ENCODE measurements around the gene DTYMK. TPM values are rescaled to one million over a fixed set of nuclear protein-coding genes. Genes with fewer than 3 reads are reported as not detected.

The DTYMK gene
- total RNA-seq, 1 experiment from 2014 or later, result 52.0 TPM

GRCh38 chr2:241655516-241656189 lies 31.0 kb downstream of the DTYMK start:
- no peak for DNase-seq (ENCODE audit: low spot score)
- in situ Hi-C loops (cut with HindIII; ENCODE audit: low sequenced_read_pairs), result no loop called here

- DNase-seq (ENCODE audit: low spot score), result no peak
- in situ Hi-C loops (cut with HindIII; ENCODE audit: low sequenced_read_pairs), result no loop called here
Observed at GRCh38 chr2:241654551-241654950, 32.1 kb downstream of the DTYMK start.

- in situ Hi-C loops (cut with HindIII; ENCODE audit: low sequenced_read_pairs), result no loop called here
- DNase-seq (ENCODE audit: low spot score), result no peak
Observed at GRCh38 chr2:241653210-241653750, 33.3 kb downstream of the DTYMK start.

GRCh38 chr2:241652722-241653121 lies 33.9 kb downstream of the DTYMK start:
- no peak for DNase-seq (ENCODE audit: low spot score)
- in situ Hi-C loops (cut with HindIII; ENCODE audit: low sequenced_read_pairs), result no loop called here

- in situ Hi-C loops (cut with HindIII; ENCODE audit: low sequenced_read_pairs), result no loop called here
- DNase-seq (ENCODE audit: low spot score), result no peak
Observed at GRCh38 chr2:241652142-241652541, 34.5 kb downstream of the DTYMK start.

GRCh38 chr2:241649927-241650326 lies 36.7 kb downstream of the DTYMK start:
- in situ Hi-C loops (cut with HindIII; ENCODE audit: low sequenced_read_pairs), result no loop called here
- no peak for DNase-seq (ENCODE audit: low spot score)

- DNase-seq (ENCODE audit: low spot score), result peak; percentile 44
- in situ Hi-C loops (cut with HindIII; ENCODE audit: low sequenced_read_pairs), result no loop called here
Observed at GRCh38 chr2:241649404-241649803, 37.2 kb downstream of the DTYMK start.

GRCh38 chr2:241648453-241648852 lies 38.2 kb downstream of the DTYMK start:
- in situ Hi-C loops (cut with HindIII; ENCODE audit: low sequenced_read_pairs), result no loop called here
- no peak for DNase-seq (ENCODE audit: low spot score)

GRCh38 chr2:241645915-241646645 lies 40.5 kb downstream of the DTYMK start:
- DNase-seq (ENCODE audit: low spot score), result no peak
- in situ Hi-C loops (cut with HindIII; ENCODE audit: low sequenced_read_pairs), result no loop called here

- in situ Hi-C loops (cut with HindIII; ENCODE audit: low sequenced_read_pairs), result no loop called here
- no peak for DNase-seq (ENCODE audit: low spot score)
Observed at GRCh38 chr2:241645056-241645914, 41.3 kb downstream of the DTYMK start.

GRCh38 chr2:241641631-241642030 lies 45.0 kb downstream of the DTYMK start:
- DNase-seq (ENCODE audit: low spot score), result no peak
- in situ Hi-C loops (cut with HindIII; ENCODE audit: low sequenced_read_pairs), result no loop called here

- no peak for DNase-seq (ENCODE audit: low spot score)
- in situ Hi-C loops (cut with HindIII; ENCODE audit: low sequenced_read_pairs), result no loop called here
Observed at GRCh38 chr2:241640165-241640795, 46.3 kb downstream of the DTYMK start.

GRCh38 chr2:241639385-241639784 lies 47.2 kb downstream of the DTYMK start:
- in situ Hi-C loops (cut with HindIII; ENCODE audit: low sequenced_read_pairs), result no loop called here
- DNase-seq (ENCODE audit: low spot score), result no peak

GRCh38 chr2:241638940-241639339 lies 47.7 kb downstream of the DTYMK start:
- in situ Hi-C loops (cut with HindIII; ENCODE audit: low sequenced_read_pairs), result no loop called here
- DNase-seq (ENCODE audit: low spot score), result no peak

- DNase-seq (ENCODE audit: low spot score), result no peak
Observed at GRCh38 chr2:241637795-241638660, 48.6 kb downstream of the DTYMK start.

GRCh38 chr2:241637018-241637794 lies 49.4 kb downstream of the DTYMK start, which contains the start of the genes ATG4B and THAP4:
Gene ATG4B (plus strand): TSS chr2:241637693. CDS start chr2:241637715, 22 bp downstream.
Gene THAP4 (minus strand): TSS chr2:241637158. CDS start chr2:241637017, 141 bp downstream.
- DNase-seq (ENCODE audit: low spot score), result peak; percentile 80
- in situ Hi-C loops (cut with HindIII; ENCODE audit: low sequenced_read_pairs), result no loop called here

More at GRCh38 chr2:241637795-241638660, 48.6 kb downstream of the DTYMK start:
- in situ Hi-C loops (cut with HindIII; ENCODE audit: low sequenced_read_pairs), result no loop called here

All from G401 (cell line).